HepG2 (cell line): Measurements from ENCODE around the gene CAD. TPM values are rescaled to one million over a fixed set of nuclear protein-coding genes. Genes with fewer than 3 reads are reported as not detected.

Experiments
- ARNTL ChIP-seq: sonication (generic); formaldehyde crosslinking; IDR thresholded peaks from 2 replicates; pipeline ENCODE4 v1.4.0; 2020; ENCODE audit warnings: mild to moderate bottlenecking, missing genetic modification reagents
- BORCS8-MEF2B ChIP-seq: sonication (generic); formaldehyde crosslinking; IDR thresholded peaks from 2 replicates; pipeline ENCODE4 v1.8.0; 2022; ENCODE audit warnings: mild to moderate bottlenecking, missing genetic modification reagents
- CCAR2 ChIP-seq: fragments of 200-400 bp; formaldehyde crosslinking; optimal IDR thresholded peaks from 2 replicates; pipeline ENCODE3; 2018; ENCODE audit warnings: low read depth, mild to moderate bottlenecking, low read length, moderate library complexity
- ETV5 ChIP-seq: IDR thresholded peaks from 2 replicates; pipeline ENCODE4 v1.6.1; 2018; ENCODE audit warnings: missing biosample characterization, missing genetic modification reagents, inconsistent platforms, borderline replicate concordance
- FOXO1 ChIP-seq: sonication (generic); formaldehyde crosslinking; IDR thresholded peaks from 2 replicates; pipeline ENCODE4 v1.4.0; 2020; ENCODE audit warnings: missing genetic modification reagents
- HNF4A ChIP-seq: sonication (generic); formaldehyde crosslinking; IDR thresholded peaks from 2 replicates; pipeline ENCODE4 v1.4.0; 2020; ENCODE audit warnings: missing genetic modification reagents
- MIER2 ChIP-seq: IDR thresholded peaks from 2 replicates; pipeline ENCODE4 v1.6.1; 2016; ENCODE audit warnings: missing biosample characterization, missing genetic modification reagents
- MTA3 ChIP-seq: sonication (generic); formaldehyde crosslinking; IDR thresholded peaks from 2 replicates; pipeline ENCODE4 v1.4.0; 2020; ENCODE audit warnings: missing genetic modification reagents
- NKX3-1 ChIP-seq: sonication (generic); formaldehyde crosslinking; IDR thresholded peaks from 2 replicates; pipeline ENCODE4 v1.5.0; 2020; ENCODE audit warnings: missing genetic modification reagents
- NRL ChIP-seq: sonication (generic); formaldehyde crosslinking; IDR thresholded peaks from 2 replicates; pipeline ENCODE4 v1.5.0; 2020; ENCODE audit warnings: missing genetic modification reagents, mild to moderate bottlenecking, moderate library complexity, borderline replicate concordance
- SALL1 ChIP-seq: sonication (generic); formaldehyde crosslinking; IDR thresholded peaks from 2 replicates; pipeline ENCODE4 v1.8.0; 2022; ENCODE audit warnings: mild to moderate bottlenecking, missing genetic modification reagents
- SIN3A ChIP-seq: IDR thresholded peaks from 2 replicates; pipeline ENCODE4 v1.6.1; 2011; ENCODE audit warnings: low read depth, mild to moderate bottlenecking, control low read depth, low read length, borderline replicate concordance
- SPEN ChIP-seq: sonication (generic); formaldehyde crosslinking; IDR thresholded peaks from 2 replicates; pipeline ENCODE4 v1.5.1; 2020; ENCODE audit warnings: low read depth, mild to moderate bottlenecking, missing genetic modification reagents
- ZBTB7B ChIP-seq: sonication (generic); formaldehyde crosslinking; IDR thresholded peaks from 2 replicates; pipeline ENCODE4 v1.4.0; 2020; ENCODE audit warnings: missing genetic modification reagents
- ZFP90 ChIP-seq: sonication (generic); formaldehyde crosslinking; IDR thresholded peaks from 2 replicates; pipeline ENCODE4 v1.8.0; 2022; ENCODE audit warnings: missing genetic modification reagents, mild to moderate bottlenecking, inconsistent platforms, borderline replicate concordance
- ZNF615 ChIP-seq: sonication (generic); formaldehyde crosslinking; IDR thresholded peaks from 2 replicates; pipeline ENCODE4 v1.5.0; 2020; ENCODE audit warnings: mild to moderate bottlenecking, missing genetic modification reagents, borderline replicate concordance
- ZNF7 ChIP-seq: IDR thresholded peaks from 2 replicates; pipeline ENCODE4 v1.6.1; 2016; ENCODE audit warnings: missing biosample characterization, missing genetic modification reagents
- ZNF709 ChIP-seq: sonication (generic); formaldehyde crosslinking; IDR thresholded peaks from 2 replicates; pipeline ENCODE4 v1.5.0; 2020; ENCODE audit warnings: mild to moderate bottlenecking, missing genetic modification reagents
- ZNF768 ChIP-seq: sonication (generic); formaldehyde crosslinking; IDR thresholded peaks from 2 replicates; pipeline ENCODE4 v1.4.0; 2020; ENCODE audit warnings: missing genetic modification reagents
- ZNF780A ChIP-seq: sonication (generic); formaldehyde crosslinking; IDR thresholded peaks from 2 replicates; pipeline ENCODE4 v1.8.0; 2022; ENCODE audit warnings: mild to moderate bottlenecking, missing genetic modification reagents, moderate library complexity
- ZNF850 ChIP-seq: sonication (generic); formaldehyde crosslinking; conservative IDR thresholded peaks from 2 replicates; pipeline ENCODE4 v1.9.0; 2021; ENCODE audit warnings: mild to moderate bottlenecking, missing genetic modification reagents
- ZSCAN22 ChIP-seq: sonication (generic); formaldehyde crosslinking; IDR thresholded peaks from 2 replicates; pipeline ENCODE4 v1.4.0; 2020; ENCODE audit warnings: mild to moderate bottlenecking, missing genetic modification reagents
- polyA plus RNA-seq, 8 experiments: library from polyadenylated mRNA; depleted of rRNA in 3 of 8; stranded (reverse) in 7 of 8; unstranded in 1 of 8; fragments of >200 nt; fragmentation: Illumina TruSeq in 4 of 8; extraction: Trizol in 4 of 8; gene quantifications; 2 replicates each; pipeline versions ENCODE4 v1.2.1 to v1.2.3, GENCODE V29; 2011 to 2016; ENCODE audit warnings: low read depth in 4 of 8, missing spikeins in 1 of 8, mixed read lengths in 1 of 8; ENCODE audit not compliant: insufficient read depth in 1 of 8
- total RNA-seq, 5 experiments: library from RNA; depleted of rRNA; stranded (reverse); fragments of >200 nt; fragmentation: Illumina TruSeq; extraction: Trizol; gene quantifications; 2 replicates each; pipeline ENCODE4 v1.2.3, GENCODE V29; 2016; ENCODE audit warnings: low read depth in 1 of 5
- TF ChIP-seq, protein P1 (sequence below): sonication (generic); formaldehyde crosslinking; IDR thresholded peaks from 2 replicates; pipeline ENCODE4 v1.4.0; 2020; ENCODE audit warnings: low read depth, mild to moderate bottlenecking, missing genetic modification reagents
- TF ChIP-seq, protein P2 (sequence below): conservative IDR thresholded peaks from 2 replicates; pipeline ENCODE4 v1.6.1; 2018; ENCODE audit warnings: missing genetic modification reagents
- TF ChIP-seq, protein P3 (sequence below): sonication (generic); formaldehyde crosslinking; IDR thresholded peaks from 2 replicates; pipeline ENCODE4 v1.5.1; 2020; ENCODE audit warnings: mild to moderate bottlenecking, moderate library complexity, missing genetic modification reagents
- TF ChIP-seq, protein P4 (sequence below): sonication (generic); formaldehyde crosslinking; IDR thresholded peaks from 2 replicates; pipeline ENCODE4 v1.5.0; 2020; ENCODE audit warnings: missing genetic modification reagents

The CAD gene
- total and polyA plus RNA-seq, 2 of the 13 experiments (the other 11 are each of a cell fraction or from before 2014, with no cell fraction given) = 21.7 to 37.0 TPM

DNA sequence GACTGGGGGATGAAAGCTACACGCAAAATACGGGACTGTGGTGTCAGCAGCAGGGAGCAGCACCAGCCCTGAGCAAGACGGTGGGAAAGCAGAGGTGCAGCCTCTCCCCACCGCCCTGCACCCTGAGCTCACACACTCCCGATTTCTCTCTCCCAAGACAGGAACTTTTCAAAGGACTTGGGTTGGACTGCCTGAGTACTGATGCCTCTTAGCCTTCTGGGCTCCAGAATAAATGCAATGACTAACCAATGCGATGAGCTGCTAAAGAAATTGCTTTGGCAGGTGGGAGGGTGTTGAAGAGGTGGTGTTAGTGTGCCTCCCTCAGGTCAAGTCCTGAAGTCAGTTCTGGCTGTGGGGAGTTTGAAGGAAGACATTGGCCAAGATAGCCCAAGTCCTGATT is 74.7 kb downstream of the CAD start (continued):
- TF ChIP-seq, protein P1, sequence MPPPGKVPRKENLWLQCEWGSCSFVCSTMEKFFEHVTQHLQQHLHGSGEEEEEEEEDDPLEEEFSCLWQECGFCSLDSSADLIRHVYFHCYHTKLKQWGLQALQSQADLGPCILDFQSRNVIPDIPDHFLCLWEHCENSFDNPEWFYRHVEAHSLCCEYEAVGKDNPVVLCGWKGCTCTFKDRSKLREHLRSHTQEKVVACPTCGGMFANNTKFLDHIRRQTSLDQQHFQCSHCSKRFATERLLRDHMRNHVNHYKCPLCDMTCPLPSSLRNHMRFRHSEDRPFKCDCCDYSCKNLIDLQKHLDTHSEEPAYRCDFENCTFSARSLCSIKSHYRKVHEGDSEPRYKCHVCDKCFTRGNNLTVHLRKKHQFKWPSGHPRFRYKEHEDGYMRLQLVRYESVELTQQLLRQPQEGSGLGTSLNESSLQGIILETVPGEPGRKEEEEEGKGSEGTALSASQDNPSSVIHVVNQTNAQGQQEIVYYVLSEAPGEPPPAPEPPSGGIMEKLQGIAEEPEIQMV (CRISPR knock-in tag) = no peak
- TF ChIP-seq ZNF768 (CRISPR knock-in tag) (0 out of 2 replicates have a peak, but pooled peaks have one; percentile 16), NRL (no peak), ZFP90 (CRISPR knock-in tag) (no peak), NKX3-1 (no peak), HNF4A (CRISPR knock-in tag) (no peak), ETV5 (no peak), ZSCAN22 (CRISPR knock-in tag) (no peak), ZBTB7B (CRISPR knock-in tag) (no peak), SPEN (no peak), FOXO1 (CRISPR knock-in tag) (0 out of 2 replicates have a peak, but pooled peaks have one; percentile 17), SIN3A (no peak), ZNF850 (CRISPR knock-in tag) (no peak), ZNF780A (CRISPR knock-in tag) (no peak), SALL1 (CRISPR knock-in tag) (0 out of 2 replicates have a peak, but pooled peaks have one; percentile 6), MIER2 (CRISPR knock-in tag) (no peak), ZNF7 (CRISPR knock-in tag) (no peak), ZNF709 (no peak), ARNTL (CRISPR knock-in tag) (no peak), BORCS8-MEF2B (CRISPR knock-in tag) (no peak), ZNF615 (CRISPR knock-in tag) (no peak), CCAR2 (no peak), MTA3 (CRISPR knock-in tag) (no peak)
- TF ChIP-seq, protein P2, sequence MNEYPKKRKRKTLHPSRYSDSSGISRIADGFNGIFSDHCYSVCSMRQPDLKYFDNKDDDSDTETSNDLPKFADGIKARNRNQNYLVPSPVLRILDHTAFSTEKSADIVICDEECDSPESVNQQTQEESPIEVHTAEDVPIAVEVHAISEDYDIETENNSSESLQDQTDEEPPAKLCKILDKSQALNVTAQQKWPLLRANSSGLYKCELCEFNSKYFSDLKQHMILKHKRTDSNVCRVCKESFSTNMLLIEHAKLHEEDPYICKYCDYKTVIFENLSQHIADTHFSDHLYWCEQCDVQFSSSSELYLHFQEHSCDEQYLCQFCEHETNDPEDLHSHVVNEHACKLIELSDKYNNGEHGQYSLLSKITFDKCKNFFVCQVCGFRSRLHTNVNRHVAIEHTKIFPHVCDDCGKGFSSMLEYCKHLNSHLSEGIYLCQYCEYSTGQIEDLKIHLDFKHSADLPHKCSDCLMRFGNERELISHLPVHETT (CRISPR knock-in tag) = no peak
- TF ChIP-seq, protein P3, sequence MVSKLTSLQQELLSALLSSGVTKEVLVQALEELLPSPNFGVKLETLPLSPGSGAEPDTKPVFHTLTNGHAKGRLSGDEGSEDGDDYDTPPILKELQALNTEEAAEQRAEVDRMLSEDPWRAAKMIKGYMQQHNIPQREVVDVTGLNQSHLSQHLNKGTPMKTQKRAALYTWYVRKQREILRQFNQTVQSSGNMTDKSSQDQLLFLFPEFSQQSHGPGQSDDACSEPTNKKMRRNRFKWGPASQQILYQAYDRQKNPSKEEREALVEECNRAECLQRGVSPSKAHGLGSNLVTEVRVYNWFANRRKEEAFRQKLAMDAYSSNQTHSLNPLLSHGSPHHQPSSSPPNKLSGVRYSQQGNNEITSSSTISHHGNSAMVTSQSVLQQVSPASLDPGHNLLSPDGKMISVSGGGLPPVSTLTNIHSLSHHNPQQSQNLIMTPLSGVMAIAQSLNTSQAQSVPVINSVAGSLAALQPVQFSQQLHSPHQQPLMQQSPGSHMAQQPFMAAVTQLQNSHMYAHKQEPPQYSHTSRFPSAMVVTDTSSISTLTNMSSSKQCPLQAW (CRISPR knock-in tag) = peak; percentile 45; the same call in 1 of the 2 replicates
- TF ChIP-seq, protein P4, sequence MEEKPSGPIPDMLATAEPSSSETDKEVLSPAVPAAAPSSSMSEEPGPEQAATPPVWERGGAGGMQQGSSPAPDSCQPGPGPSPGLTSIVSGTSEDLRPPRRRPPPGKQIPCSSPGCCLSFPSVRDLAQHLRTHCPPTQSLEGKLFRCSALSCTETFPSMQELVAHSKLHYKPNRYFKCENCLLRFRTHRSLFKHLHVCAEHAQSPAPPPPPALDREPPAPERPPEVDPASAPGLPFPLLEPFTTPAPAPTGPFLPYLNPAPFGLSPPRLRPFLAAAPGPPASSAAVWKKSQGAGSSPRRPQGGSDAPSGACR (CRISPR knock-in tag) = no peak
